ENCODE measurements around the gene NELFA. TPM values are rescaled to one million over a fixed set of nuclear protein-coding genes. Genes with fewer than 3 reads are reported as not detected.

The NELFA gene
- total RNA-seq, 1 experiment from 2014 or later = 27.0 TPM

- H3K36me3 ChIP-seq (ENCODE audit: control insufficient read depth, insufficient read depth, low read length) = peaks cover 2% of the 10 kb centered on the region
- no TSS peak for BruUV-seq (replicated peaks)
These were observed 56.6 kb downstream of the NELFA start for GRCh38 chr4:1952058-1952700.

GRCh38 chr4:1950369-1950768 is 58.4 kb downstream of the NELFA start:
- Histone ChIP-seq H3K9me3 (ENCODE audit: control insufficient read depth, insufficient read depth, low read depth, low read length) (no peaks in the 10 kb centered on the region), H3K27me3 (ENCODE audit: control insufficient read depth, insufficient read depth, low read length) (no peaks in the 10 kb centered on the region), H3K36me3 (ENCODE audit: control insufficient read depth, insufficient read depth, low read length) (peaks cover 2% of the 10 kb centered on the region), H3K4me1 (ENCODE audit: control insufficient read depth, insufficient read depth, low read length) (no peaks in the 10 kb centered on the region), H3K4me3 (ENCODE audit: low read depth in 2 of 2, low read length in 2 of 2) (no peak overlapping the region), H3K27ac (ENCODE audit: low read length) (no peak overlapping the region)
- BruUV-seq (replicated peaks) = no TSS peak
- intact Hi-C loops (cut with micrococcal nuclease; ENCODE audit: unreplicated experiment) = no loop called here
- CTCF ChIA-PET = no interaction called here
- POLR2A ChIA-PET = no interaction called here
- in situ Hi-C loops (cut with HindIII; ENCODE audit: low pct_unique_long_range_greater_than_20kb, low sequenced_read_pairs) = no loop called here
- ATAC-seq = no peak
- DNase-seq (ENCODE audit: low read depth, low spot score) = no peak
- TF ChIP-seq, protein P1, sequence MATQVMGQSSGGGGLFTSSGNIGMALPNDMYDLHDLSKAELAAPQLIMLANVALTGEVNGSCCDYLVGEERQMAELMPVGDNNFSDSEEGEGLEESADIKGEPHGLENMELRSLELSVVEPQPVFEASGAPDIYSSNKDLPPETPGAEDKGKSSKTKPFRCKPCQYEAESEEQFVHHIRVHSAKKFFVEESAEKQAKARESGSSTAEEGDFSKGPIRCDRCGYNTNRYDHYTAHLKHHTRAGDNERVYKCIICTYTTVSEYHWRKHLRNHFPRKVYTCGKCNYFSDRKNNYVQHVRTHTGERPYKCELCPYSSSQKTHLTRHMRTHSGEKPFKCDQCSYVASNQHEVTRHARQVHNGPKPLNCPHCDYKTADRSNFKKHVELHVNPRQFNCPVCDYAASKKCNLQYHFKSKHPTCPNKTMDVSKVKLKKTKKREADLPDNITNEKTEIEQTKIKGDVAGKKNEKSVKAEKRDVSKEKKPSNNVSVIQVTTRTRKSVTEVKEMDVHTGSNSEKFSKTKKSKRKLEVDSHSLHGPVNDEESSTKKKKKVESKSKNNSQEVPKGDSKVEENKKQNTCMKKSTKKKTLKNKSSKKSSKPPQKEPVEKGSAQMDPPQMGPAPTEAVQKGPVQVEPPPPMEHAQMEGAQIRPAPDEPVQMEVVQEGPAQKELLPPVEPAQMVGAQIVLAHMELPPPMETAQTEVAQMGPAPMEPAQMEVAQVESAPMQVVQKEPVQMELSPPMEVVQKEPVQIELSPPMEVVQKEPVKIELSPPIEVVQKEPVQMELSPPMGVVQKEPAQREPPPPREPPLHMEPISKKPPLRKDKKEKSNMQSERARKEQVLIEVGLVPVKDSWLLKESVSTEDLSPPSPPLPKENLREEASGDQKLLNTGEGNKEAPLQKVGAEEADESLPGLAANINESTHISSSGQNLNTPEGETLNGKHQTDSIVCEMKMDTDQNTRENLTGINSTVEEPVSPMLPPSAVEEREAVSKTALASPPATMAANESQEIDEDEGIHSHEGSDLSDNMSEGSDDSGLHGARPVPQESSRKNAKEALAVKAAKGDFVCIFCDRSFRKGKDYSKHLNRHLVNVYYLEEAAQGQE (IDR thresholded peaks at IDR 0.05; ENCODE audit: insufficient read depth in 1 of 2, low read depth in 2 of 2, low read length in 1 of 2) = no peak
- no peak for TF ChIP-seq TCF7L2 (IDR thresholded peaks at IDR 0.05; ENCODE audit: low read depth, low read length)
- no peak for TF ChIP-seq CTCF (IDR thresholded peaks at IDR 0.05)
- no peak for TF ChIP-seq SIN3A (IDR thresholded peaks at IDR 0.05; ENCODE audit: borderline replicate concordance, insufficient read depth, low read depth, low read length)
- no peak for TF ChIP-seq POLR2AphosphoS5 (IDR thresholded peaks at IDR 0.05; ENCODE audit: low read depth, low read length)

More at GRCh38 chr4:1952058-1952700, 56.6 kb downstream of the NELFA start:
- TF ChIP-seq POLR2AphosphoS5 (IDR thresholded peaks at IDR 0.05; ENCODE audit: low read depth, low read length) (no peak), SIN3A (IDR thresholded peaks at IDR 0.05; ENCODE audit: borderline replicate concordance, insufficient read depth, low read depth, low read length) (no peak), TCF7L2 (IDR thresholded peaks at IDR 0.05; ENCODE audit: low read depth, low read length) (no peak), CTCF (IDR thresholded peaks at IDR 0.05) (no peak)
- TF ChIP-seq, protein P1 (IDR thresholded peaks at IDR 0.05; ENCODE audit: insufficient read depth in 1 of 2, low read depth in 2 of 2, low read length in 1 of 2) = no peak
- DNase-seq (ENCODE audit: low read depth, low spot score) = no peak
- no peaks in the 10 kb centered on the region for H3K9me3 ChIP-seq (ENCODE audit: control insufficient read depth, insufficient read depth, low read depth, low read length)
- H3K4me1 ChIP-seq (ENCODE audit: control insufficient read depth, insufficient read depth, low read length) = no peaks in the 10 kb centered on the region
- no peak overlapping the region for H3K27ac ChIP-seq (ENCODE audit: low read length)
- ChIA-PET CTCF (no interaction called here), POLR2A (no interaction called here)
- in situ Hi-C loops (cut with HindIII; ENCODE audit: low pct_unique_long_range_greater_than_20kb, low sequenced_read_pairs) (no loop called here), intact Hi-C loops (cut with micrococcal nuclease; ENCODE audit: unreplicated experiment) (no loop called here)
- H3K4me3 ChIP-seq (ENCODE audit: low read depth in 2 of 2, low read length in 2 of 2) = no peak overlapping the region
- H3K27me3 ChIP-seq (ENCODE audit: control insufficient read depth, insufficient read depth, low read length) = no peaks in the 10 kb centered on the region
- ATAC-seq = no peak
